Caki2 (cell line): ENCODE measurements around the gene IFT74. TPM values are rescaled to one million over a fixed set of nuclear protein-coding genes. Genes with fewer than 3 reads are reported as not detected.

Experiments
- DNase-seq: peaks from one replicate; pipeline ENCODE4 v3.0.0-alpha.2; 2015; ENCODE audit warnings: low read depth
- in situ Hi-C: cut with HindIII; loops from 2 replicates; pipeline ENCODE4 v1.10.0; 2016; ENCODE audit warnings: low sequenced_read_pairs, low pct_unique_long_range_greater_than_20kb, mixed read lengths
- total RNA-seq: library from RNA; depleted of rRNA; stranded (reverse); fragments of >200 nt; shearing (Covaris generic); gene quantifications from 2 replicates; pipeline ENCODE4 v1.2.3, GENCODE V29; 2014; ENCODE audit warnings: low replicate concordance; rRNA removed

Gene IFT74
- total RNA-seq, 1 experiment from 2014 or later: 8.2 TPM

- DNase-seq: no peak
- in situ Hi-C loops: no loop called here
Observed at GRCh38 chr9:27107241-27107640, 151.0 kb downstream of the IFT74 start.

GRCh38 chr9:27108981-27109541 is 152.8 kb downstream of the IFT74 start, which contains the start of gene TEK:
Gene TEK (plus strand): TSS chr9:27109225. CDS start chr9:27109591, 366 bp downstream.
- no peak for DNase-seq
- in situ Hi-C loops: no loop called here

GRCh38 chr9:27109621-27110020 is 153.4 kb downstream of the IFT74 start:
- in situ Hi-C loops: no loop called here
- no peak for DNase-seq

DNA sequence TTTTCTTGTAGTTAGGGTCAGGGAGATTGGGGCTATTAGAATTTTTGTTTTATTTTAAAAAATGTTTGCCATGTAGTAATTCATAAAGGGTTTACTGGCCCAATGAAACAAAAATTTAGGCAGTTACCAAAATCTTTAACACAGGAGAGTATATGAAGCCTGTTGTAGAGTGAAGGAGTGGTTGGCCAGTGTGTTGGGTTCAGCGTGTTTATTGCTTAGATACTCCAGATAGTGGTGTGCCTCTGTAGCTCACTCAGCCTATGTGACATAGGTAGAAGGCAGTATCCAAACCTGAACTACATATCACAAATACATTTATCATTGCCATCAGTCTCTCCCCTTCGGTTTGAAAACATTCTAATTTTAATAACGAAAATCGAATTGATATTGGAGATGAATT is 154.0 kb downstream of the IFT74 start:
- in situ Hi-C loops: no loop called here
- DNase-seq: no peak

- in situ Hi-C loops: no loop called here
- no peak for DNase-seq
Observed at GRCh38 chr9:27112235-27112634, 156.0 kb downstream of the IFT74 start.

Other genes with a start within 250 kb of the IFT74 start
- gene CAAP1, start 63.6 kb upstream of the IFT74 start, total RNA-seq: 29.1 and 56.2 TPM in 2 replicates
- 2.4 and 9.7 TPM in 2 replicates for gene PLAA, start 9.2 kb upstream of the IFT74 start, total RNA-seq
- not detected in 2 replicates for gene LRRC19, start 49.3 kb downstream of the IFT74 start, total RNA-seq
- gene TEK, start 152.8 kb downstream of the IFT74 start, total RNA-seq: 1.5 TPM in 1 of 2 replicates, not detected in the other